ENCODE data around the gene L3MBTL3.

L3MBTL3 gene

DNA sequence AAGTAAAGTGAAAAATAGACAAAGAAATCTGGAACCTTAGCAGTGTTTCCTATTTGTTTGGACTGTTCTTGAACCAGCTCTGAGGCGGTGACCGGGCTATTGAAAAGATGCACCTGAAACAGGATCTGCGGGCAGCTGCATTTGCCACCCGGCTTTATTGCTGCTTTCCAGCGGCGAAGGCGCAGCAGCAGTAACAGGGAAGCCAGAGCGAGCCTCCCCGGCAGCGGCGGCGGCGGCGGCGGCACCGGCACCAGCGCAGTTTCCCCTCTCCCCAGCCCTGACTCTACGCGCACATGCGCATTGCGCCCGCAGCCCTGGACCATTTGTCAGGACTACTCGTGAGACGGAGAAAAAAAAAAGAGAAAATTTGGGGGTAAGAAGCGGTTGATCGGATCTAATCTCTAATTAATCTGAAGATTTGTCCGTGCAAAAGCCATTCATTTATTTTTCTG is at the start of gene L3MBTL3:
L3MBTL3 (plus strand) TSS at position 290 of the 452 bp plus-strand sequence. CDS start 24,119 bp downstream, outside the sequence.
- peak; percentile 71 to 77 for DNase-seq (ENCODE audit: low read depth in 2 of 2, low spot score in 1 of 2)

DNA sequence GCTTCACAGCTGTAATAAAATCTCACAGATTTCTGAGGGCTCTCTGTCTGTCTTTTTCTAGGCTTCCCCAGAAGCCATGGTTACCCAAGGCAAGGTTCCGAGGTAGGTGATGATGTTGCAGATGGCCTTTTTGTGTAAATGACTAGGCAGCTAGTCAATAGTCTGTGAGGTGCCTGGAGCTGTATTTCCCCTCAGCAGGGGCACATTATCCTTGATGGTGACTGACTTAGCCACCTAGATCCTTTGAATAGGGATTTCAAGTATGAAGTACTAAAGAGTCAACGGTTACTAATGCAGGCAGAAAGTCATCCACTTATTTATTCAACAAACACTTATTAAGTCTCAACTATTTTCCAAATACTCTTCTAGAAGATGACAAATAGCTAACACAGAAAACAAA is 49.3 kb upstream of the L3MBTL3 start:
- DNase-seq (ENCODE audit: low read depth in 2 of 2, low spot score in 1 of 2): no peak

DNA sequence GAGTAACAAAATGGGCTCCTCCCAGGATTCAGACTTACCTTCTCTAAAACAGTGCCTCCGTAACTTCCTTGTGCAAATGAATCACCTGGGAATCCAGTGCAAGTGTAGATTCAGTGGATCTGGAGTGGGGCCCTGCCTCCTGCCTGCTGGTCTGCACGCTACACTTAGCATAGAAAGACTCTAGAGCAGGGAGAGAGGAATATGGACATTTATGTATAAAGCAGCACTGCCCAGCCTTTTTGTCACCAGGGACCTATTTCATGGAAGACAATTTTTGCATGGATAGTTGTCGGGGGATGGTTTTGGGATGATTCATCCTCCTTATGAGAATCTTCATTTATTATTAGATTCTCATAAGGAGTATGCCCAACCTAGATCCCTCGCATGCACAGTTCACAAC is 42.3 kb upstream of the L3MBTL3 start:
- no peak for DNase-seq (ENCODE audit: low read depth in 2 of 2, low spot score in 1 of 2)

DNA sequence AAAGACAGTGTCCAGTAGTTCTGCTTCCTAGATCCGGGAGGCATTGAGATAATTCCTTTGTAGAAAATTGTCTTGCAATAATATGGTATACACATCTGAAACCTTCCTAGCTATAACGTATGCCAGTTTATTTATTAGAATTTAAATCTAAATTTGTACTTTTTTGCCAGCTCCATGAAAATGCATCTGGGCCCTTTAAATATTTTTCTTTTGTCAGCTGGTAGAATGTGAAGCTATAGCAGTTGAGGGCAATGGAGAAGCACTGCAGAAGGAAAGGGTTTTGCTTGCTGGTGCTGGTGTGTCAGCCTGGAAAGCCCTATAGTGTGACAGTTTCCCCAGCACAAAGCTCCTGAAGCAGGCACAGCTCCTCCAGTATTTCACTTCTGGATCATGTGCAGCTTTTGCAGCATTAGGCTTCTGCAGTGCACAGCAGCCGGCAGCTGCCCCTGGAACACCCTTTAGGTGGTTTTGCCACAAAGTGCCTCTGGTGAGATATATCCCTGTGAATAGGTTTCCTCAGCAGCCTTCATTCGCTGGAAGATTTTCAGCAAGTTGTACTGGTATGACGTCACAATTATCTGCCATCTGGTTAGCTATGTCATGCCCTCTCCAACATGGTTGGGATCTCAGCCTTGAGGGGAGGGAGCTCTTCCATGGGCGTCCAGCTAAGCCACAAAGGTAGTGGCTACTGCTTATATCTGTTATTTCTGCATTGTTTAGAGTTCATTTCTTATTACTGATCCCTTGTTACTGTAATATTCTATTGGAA is 40.0 kb upstream of the L3MBTL3 start:
- DNase-seq (ENCODE audit: low read depth in 2 of 2, low spot score in 1 of 2): no peak

- no peak for DNase-seq (ENCODE audit: low read depth in 2 of 2, low spot score in 1 of 2)
Measured at GRCh38 chr6:129980821-129981220, 37.6 kb upstream of the L3MBTL3 start.

DNA sequence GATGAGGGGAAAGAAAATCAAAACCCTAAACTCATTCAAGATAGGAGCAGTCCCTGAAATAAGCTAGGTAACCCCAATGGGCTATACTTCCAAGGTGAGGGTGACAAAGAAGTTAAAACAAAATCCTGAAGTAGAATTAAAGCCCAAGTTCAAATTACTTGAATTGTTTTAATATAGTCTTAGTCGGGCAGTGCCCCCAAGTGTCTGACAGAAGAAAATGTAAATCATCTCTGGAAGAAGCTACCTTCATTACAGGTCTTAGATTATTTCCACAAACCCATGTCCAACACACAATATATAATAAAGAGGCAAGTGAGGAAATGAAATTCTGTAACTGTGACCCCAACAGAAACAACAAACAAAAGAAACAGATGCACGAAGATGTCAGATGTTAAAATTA is 36.8 kb upstream of the L3MBTL3 start:
- no peak for DNase-seq (ENCODE audit: low read depth in 2 of 2, low spot score in 1 of 2)

- no peak for DNase-seq (ENCODE audit: low read depth in 2 of 2, low spot score in 1 of 2)
Measured at GRCh38 chr6:129989396-129989795, 29.0 kb upstream of the L3MBTL3 start.

DNA sequence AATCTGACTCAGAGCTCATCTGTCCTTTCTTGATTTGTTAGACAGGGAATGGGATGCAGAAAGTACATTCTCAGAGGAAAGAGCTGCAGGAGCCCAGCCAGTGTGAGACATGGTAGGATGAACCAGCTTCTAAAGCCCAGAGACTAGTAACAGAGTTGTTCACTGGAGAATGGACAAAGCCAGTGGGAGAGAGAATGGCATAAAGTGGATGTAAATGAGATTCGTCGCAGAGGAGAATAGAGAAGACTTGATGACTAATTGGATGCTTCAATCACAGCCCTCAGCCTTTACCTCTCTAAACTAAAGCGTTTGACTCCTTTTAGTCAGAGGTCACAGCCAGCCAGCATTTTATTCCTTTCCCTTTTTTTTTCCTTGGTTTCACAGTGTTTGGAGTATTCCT is 25.5 kb upstream of the L3MBTL3 start:
- no peak for DNase-seq (ENCODE audit: low read depth in 2 of 2, low spot score in 1 of 2)

DNA sequence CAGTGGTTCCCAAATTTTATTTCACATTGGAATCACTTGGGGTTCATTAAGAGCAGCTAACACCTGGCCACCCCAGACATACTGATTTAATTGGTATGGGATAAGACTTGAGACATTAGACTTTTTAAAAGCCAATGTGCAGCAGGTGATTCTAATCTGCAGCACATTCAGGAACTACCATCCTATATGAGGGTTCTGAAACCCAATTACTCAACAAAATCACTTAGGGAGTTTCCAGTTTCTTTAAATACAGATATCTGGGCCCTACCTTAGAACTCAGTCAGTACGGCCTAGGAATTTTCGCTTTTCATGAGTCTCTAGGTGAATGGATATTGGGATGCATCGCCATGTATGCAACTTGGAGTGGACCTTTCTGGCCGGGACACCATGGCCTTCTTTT is 24.0 kb upstream of the L3MBTL3 start:
- DNase-seq (ENCODE audit: low read depth in 2 of 2, low spot score in 1 of 2): no peak

DNA sequence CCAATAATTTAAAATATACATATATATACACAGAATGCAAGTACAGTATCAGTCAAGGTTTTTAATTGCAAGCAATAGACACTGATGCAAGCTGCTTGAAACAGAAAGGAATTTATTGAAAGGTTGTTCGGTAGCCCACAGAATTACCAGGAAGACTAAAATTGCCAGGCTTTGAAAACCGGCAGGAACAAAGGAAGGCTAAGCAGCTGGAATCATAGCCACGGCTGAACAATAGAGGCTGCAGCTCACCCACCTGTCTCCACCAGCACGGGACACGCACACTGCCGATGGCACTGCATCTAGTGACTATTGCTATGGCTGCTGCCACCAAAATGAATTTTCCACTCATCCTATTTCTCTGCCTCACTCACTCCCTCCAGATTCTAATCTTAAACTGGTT is 22.0 kb upstream of the L3MBTL3 start:
- DNase-seq (ENCODE audit: low read depth in 2 of 2, low spot score in 1 of 2): no peak

DNA sequence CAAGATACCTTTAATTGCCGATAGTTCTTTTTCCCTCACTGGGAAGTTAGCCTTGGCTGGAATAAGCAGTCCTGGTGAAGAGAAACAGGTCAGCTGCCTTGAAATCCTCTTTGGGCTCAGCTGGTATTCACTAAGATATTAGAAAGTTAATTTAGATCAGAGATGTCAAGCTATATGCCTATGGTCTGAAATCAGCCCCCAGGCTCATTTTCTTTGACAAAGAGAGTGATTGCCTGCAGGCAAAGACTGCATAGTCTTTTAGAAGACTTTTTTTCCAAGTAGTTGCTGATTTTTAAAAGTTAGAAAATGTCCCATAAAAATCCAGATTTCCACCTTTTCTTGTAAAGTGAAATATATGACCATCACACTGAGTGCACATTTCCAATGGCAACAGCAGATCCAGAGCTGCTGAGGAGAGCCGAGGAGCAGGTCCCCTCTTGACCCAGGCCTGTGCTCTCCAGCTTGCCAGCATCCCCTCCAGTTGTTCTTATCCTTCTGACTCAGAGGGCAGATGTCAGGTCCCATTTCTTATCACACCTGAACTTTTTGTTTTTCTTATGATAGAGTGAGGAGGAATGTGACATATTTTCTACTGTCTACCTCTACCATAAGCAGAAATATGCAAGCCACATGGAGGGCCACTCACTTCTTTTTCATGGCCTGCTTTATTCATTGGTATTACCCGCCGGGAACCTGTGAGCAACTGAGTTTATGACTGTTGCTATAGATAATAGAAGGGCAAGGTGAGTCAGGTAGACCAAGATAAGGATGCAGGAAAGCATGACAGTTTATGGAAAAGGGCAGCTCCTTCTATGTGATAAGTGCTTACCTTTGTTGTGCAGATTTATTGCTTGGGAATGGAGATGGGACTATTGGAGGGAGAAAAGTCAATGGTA is 17.6 kb upstream of the L3MBTL3 start:
- DNase-seq (ENCODE audit: low read depth in 2 of 2, low spot score in 1 of 2): no peak

- DNase-seq (ENCODE audit: low read depth in 2 of 2, low spot score in 1 of 2): no peak
Measured at GRCh38 chr6:130008236-130008873, 10.0 kb upstream of the L3MBTL3 start.

- no peak for DNase-seq (ENCODE audit: low read depth in 2 of 2, low spot score in 1 of 2)
Measured at GRCh38 chr6:130009146-130009545, 9.2 kb upstream of the L3MBTL3 start.

GRCh38 chr6:130010387-130010786 is 8.0 kb upstream of the L3MBTL3 start:
- DNase-seq (ENCODE audit: low read depth in 2 of 2, low spot score in 1 of 2): no peak

DNA sequence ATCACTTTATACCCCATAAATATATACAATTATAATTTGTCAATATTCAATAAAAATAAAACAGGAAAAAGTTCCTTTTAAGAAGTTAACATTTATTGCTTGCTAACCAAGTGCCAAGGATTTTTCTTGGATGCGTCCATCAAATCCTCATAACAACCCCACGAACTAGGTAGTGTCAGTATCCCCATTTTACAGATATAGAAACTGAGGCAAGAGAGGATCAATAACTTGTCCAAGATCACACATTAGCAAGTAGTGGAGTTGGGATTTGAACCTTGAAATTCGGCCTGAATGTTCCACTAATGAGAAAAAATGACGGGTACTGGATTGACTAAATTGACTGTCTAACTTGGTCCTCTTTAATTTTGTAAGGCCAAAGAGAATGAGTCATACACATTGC is 5.7 kb upstream of the L3MBTL3 start:
- no peak for DNase-seq (ENCODE audit: low read depth in 2 of 2, low spot score in 1 of 2)

DNA sequence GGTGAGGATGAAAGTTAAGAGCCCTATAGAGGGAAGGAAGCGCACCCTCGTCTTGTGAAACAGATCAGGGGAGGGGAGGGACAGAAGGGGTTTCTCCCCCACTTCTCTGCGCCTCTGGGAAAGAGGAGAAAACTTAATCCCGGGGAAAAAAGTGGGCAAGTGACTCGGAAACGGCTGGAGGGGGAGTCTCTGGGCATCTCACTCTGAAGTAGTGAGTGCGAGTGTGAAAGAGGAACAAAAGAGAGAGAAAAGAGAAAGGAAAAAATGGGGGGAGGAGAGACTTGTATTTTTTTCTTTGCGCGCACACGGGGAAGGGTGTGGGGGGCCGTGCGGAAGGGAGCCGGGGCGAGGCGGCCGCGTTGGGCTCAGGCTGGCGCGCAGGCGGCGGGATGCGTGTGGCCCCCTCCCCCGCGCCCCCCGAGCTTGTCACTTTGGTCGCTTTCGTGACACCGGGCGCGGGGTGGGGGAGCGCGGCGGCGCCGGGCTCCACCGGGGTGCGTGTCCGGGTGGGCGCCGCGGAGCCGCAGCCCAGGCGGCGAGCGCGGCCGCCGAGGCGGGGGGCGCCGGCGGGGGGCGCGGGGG is 454 bp downstream of the L3MBTL3 start:
- DNase-seq (ENCODE audit: low read depth in 2 of 2, low spot score in 1 of 2): peak in 1 of 2 donors; percentile 12

DNA sequence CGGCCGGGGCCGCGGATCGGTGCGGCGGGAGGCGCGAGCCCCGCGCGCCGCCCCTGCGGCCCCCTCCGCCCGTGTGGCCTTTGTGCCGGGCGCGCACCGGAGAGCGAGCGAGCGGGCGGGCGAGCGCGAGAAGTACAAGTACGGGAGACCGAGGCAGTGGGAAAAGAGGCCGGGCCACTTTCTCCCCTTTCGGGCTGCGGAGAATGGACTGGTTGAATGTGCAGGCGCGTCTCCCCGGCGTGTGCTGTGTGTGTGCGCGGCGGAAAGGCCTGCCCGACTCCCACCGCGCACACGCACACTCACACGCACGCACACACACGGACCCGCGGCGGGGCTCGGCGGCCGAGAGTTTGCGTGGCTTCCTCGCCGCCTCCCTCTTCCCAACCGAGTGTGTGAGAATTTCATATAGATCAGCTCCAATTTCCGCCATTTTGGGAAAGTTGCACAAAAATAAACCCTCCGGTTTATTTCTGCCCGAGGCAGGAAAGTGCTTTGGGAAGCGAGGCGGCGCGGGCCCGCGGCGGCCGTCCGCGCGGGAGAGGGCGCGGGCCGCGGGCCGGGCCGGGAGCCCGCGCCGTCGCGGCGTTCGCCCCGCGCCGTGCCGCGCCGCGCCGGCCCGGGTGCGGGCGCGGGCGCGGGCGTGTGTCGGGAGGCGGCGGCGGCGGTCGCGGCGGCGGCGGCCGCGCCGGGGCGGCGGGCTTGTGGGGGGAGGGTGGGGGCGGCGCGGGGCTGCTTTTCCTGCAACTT is 1.1 kb downstream of the L3MBTL3 start:
- DNase-seq (ENCODE audit: low read depth in 2 of 2, low spot score in 1 of 2): peak in 1 of 2 donors; percentile 1

GRCh38 chr6:130020073-130020906 is 1.9 kb downstream of the L3MBTL3 start:
- DNase-seq (ENCODE audit: low read depth in 2 of 2, low spot score in 1 of 2): peak in 1 of 2 donors; percentile 9

DNA sequence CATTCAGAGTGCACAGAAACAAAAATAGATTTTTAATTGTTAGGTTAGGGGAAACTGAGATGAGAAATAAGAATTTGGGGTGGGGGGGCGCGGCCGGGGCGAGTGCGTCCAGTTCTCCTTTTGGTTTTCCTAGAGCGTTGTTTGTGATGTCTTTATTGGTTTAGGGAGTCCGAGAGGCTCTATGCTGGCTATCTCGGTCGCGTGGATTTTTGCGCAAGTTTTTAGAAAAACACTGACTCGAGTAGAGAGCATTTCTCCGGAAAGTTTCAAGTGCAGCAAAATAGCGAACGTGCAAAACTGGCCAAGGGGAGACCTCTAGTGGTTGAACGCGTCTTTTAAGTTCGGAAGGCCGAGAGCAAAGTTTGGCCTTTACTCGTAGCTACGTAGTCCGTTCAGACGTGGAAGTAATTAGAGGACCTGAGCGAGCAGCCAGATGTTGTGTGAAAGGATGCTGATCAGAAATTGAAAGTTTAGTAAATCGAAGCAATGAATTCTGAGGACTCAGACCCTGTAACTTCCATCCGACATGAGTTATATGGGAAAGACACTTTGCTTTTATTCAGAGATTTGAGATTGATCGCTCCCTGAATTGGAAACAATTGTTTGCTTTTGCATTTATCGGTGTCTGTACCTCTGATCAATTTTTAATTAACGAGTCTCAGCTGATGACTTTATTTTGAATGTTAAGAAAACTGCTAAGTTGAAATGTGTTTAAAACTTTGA is 2.7 kb downstream of the L3MBTL3 start:
- DNase-seq (ENCODE audit: low read depth in 2 of 2, low spot score in 1 of 2): peak; percentile 53 to 63
